ENCODE data around the gene ZNF511. TPM values are rescaled to one million over a fixed set of nuclear protein-coding genes. Genes with fewer than 3 reads are reported as not detected.

ZNF511 gene
- total RNA-seq, 2 experiments from 2014 or later: 68.8 to 95.0 TPM

- Histone ChIP-seq H3K36me3 (ENCODE audit: insufficient read depth, low read length) (no peaks in the 10 kb centered on the region), H3K4me2 (ENCODE audit: low read length) (peak overlapping the region; percentile 80), H3K9me3 (ENCODE audit: low read length) (no peaks in the 10 kb centered on the region), H2AFZ (ENCODE audit: low read length) (no peak overlapping the region), H4K20me1 (ENCODE audit: insufficient read depth, low read length) (no peaks in the 10 kb centered on the region), H3K79me2 (ENCODE audit: insufficient read depth, low read depth, low read length) (no peaks in the 10 kb centered on the region), H3K4me3 (ENCODE audit: low read depth, low read length, poor library complexity, severe bottlenecking) (peak overlapping the region; percentile 76), H3K9me2 (ENCODE audit: insufficient read depth, low read length) (no peaks in the 10 kb centered on the region), H3K27ac (ENCODE audit: low read depth, low read length, poor library complexity, severe bottlenecking) (no peak overlapping the region), H3K4me1 (ENCODE audit: insufficient read depth, low read length, poor library complexity, severe bottlenecking) (peaks cover 7% of the 10 kb centered on the region)
- no peak for TF ChIP-seq EZH2phosphoT487 (IDR thresholded peaks at IDR 0.05; ENCODE audit: borderline replicate concordance, low read depth, low read length)
- no peak for TF ChIP-seq CTCF (conservative IDR thresholded peaks at IDR 0.05; ENCODE audit: low read length)
- DNase-seq (ENCODE audit: low spot score): no peak
- CTCF ChIA-PET (ENCODE audit: unreplicated experiment): no interaction called here
- POLR2A ChIA-PET: interaction anchor here (0.6 to 0.7 kb wide), 4 partner anchors 17 to 1023 kb away, joined by 3 to 9 read pairs (median 4); no protein-coding TSS in a partner anchor
- no TSS peak for BruUV-seq (replicated peaks)
- intact Hi-C loops (cut with micrococcal nuclease; ENCODE audit: unreplicated experiment): no loop called here
These were observed 48.0 kb downstream of the ZNF511 start for GRCh38 chr10:133356549-133357284.

- TF ChIP-seq EZH2phosphoT487 (IDR thresholded peaks at IDR 0.05; ENCODE audit: borderline replicate concordance, low read depth, low read length) (no peak), CTCF (conservative IDR thresholded peaks at IDR 0.05; ENCODE audit: low read length) (0 out of 2 replicates have a peak, but pooled peaks have one; percentile 23)
- intact Hi-C loops (cut with micrococcal nuclease; ENCODE audit: unreplicated experiment): loop anchor here (2.0 kb wide), 1 partner anchor 31 kb away; no protein-coding TSS in a partner anchor
These were observed 48.8 kb downstream of the ZNF511 start, which contains the start of gene FUOM for GRCh38 chr10:133357285-133358161. FUOM (minus strand) TSS chr10:133358019; CDS start chr10:133358007, 12 bp downstream.

More at GRCh38 chr10:133357285-133358161, 48.8 kb downstream of the ZNF511 start, which contains the start of gene FUOM:
- Histone ChIP-seq H3K9me3 (ENCODE audit: low read length) (no peaks in the 10 kb centered on the region), H3K36me3 (ENCODE audit: insufficient read depth, low read length) (0 out of 2 replicates have a peak, but pooled peaks cover 2% of the 10 kb centered on the region), H2AFZ (ENCODE audit: low read length) (0 out of 2 replicates have a peak within 1 kb of the TSS, but pooled peaks have one; percentile 28), H3K79me2 (ENCODE audit: insufficient read depth, low read depth, low read length) (no peaks in the 10 kb centered on the region), H4K20me1 (ENCODE audit: insufficient read depth, low read length) (no peaks in the 10 kb centered on the region), H3K27ac (ENCODE audit: low read depth, low read length, poor library complexity, severe bottlenecking) (no peak within 1 kb of the TSS), H3K4me1 (ENCODE audit: insufficient read depth, low read length, poor library complexity, severe bottlenecking) (peaks cover 7% of the 10 kb centered on the region), H3K4me3 (ENCODE audit: low read depth, low read length, poor library complexity, severe bottlenecking) (peak within 1 kb of the TSS; percentile 76), H3K4me2 (ENCODE audit: low read length) (peak within 1 kb of the TSS; percentile 80), H3K9me2 (ENCODE audit: insufficient read depth, low read length) (no peaks in the 10 kb centered on the region)
- peak; percentile 84 for DNase-seq (ENCODE audit: low spot score)
- ChIA-PET CTCF (ENCODE audit: unreplicated experiment) (no interaction called here), POLR2A (interaction anchor here (0.6 to 0.8 kb wide), 3 partner anchors 26 to 55 kb away, joined by 3 read pairs; no protein-coding TSS in a partner anchor)
- no TSS peak for BruUV-seq (replicated peaks)

All from OCI-LY7 (cell line).